Gastrocnemius medialis (tissue), 4 donors: ENCODE data around the gene CTIF.

Experiments
- CTCF ChIP-seq, 5 experiments: fragments of 450-650 bp in 3 of 5; fragments of 200-600 bp in 2 of 5; sonication (generic) in 2 of 5; IDR thresholded peaks in 4 of 5; conservative IDR thresholded peaks in 1 of 5; 1 replicate in 4 of 5; 2 replicates in 1 of 5; pipeline ENCODE4 v1.5.1; 2016 to 2019; ENCODE audit warnings: antibody characterized with exemption in 5 of 5, mild to moderate bottlenecking in 3 of 5, moderate library complexity in 3 of 5
- POLR2A ChIP-seq, 2 donors: fragments of 450-650 bp; IDR thresholded peaks; one replicate each; pipeline ENCODE4 v1.6.1; 2017; ENCODE audit warnings: antibody characterized with exemption in 2 of 2, mild to moderate bottlenecking in 2 of 2, moderate library complexity in 2 of 2

- no peak for TF ChIP-seq CTCF (IDR thresholded peaks at IDR 0.05 in 4 of 5, conservative IDR thresholded peaks at IDR 0.05 in 1 of 5)
- TF ChIP-seq POLR2A (IDR thresholded peaks at IDR 0.05), result no peak
Measured at GRCh38 chr18:48838166-48838775, 299.4 kb downstream of the CTIF start.
